Progenitor cell of endocrine pancreas (in vitro differentiated cells): ENCODE data around the gene HOXA6. TPM values are rescaled to one million over a fixed set of nuclear protein-coding genes. Genes with fewer than 3 reads are reported as not detected.

Experiments used
- DNase-seq: peaks from one replicate; pipeline ENCODE4 v3.0.0; 2021; ENCODE audit warnings: low spot score; ENCODE audit not compliant: unreplicated experiment
- H3K27ac Mint-ChIP-seq: 2 replicates; pipeline ENCODE4 v1.8.0; 2021; ENCODE audit warnings: mild to moderate bottlenecking, moderate library complexity, mixed read lengths
- H3K27me3 Mint-ChIP-seq: 2 replicates; pipeline ENCODE4 v1.8.0; 2021; ENCODE audit warnings: mixed read lengths
- H3K36me3 Mint-ChIP-seq: 2 replicates; pipeline ENCODE4 v1.8.0; 2022; ENCODE audit warnings: mixed read lengths; ENCODE audit not compliant: insufficient read depth
- H3K4me1 Mint-ChIP-seq: 2 replicates; pipeline ENCODE4 v1.8.0; 2021; ENCODE audit warnings: low read depth, mixed read lengths
- H3K4me3 Mint-ChIP-seq: 2 replicates; pipeline ENCODE4 v1.8.0; 2021; ENCODE audit warnings: low read depth, mild to moderate bottlenecking, moderate library complexity, mixed read lengths
- H3K9me3 Mint-ChIP-seq: 2 replicates; pipeline ENCODE4 v1.8.0; 2021; ENCODE audit warnings: low read depth, mixed read lengths
- total RNA-seq: library from RNA; stranded (reverse); gene quantifications from 2 replicates; pipeline ENCODE4 v1.2.1, GENCODE V29; 2021
- TF ChIP-seq, protein P1 (sequence below): fragments of 200-600 bp; sonication (generic); IDR thresholded peaks from one replicate; pipeline ENCODE4 v1.5.0; 2021; ENCODE audit warnings: antibody characterized with exemption, mild to moderate bottlenecking; ENCODE audit not compliant: unreplicated experiment

The HOXA6 gene
- total RNA-seq, 1 donor from 2014 or later = 0.38 TPM

DNA sequence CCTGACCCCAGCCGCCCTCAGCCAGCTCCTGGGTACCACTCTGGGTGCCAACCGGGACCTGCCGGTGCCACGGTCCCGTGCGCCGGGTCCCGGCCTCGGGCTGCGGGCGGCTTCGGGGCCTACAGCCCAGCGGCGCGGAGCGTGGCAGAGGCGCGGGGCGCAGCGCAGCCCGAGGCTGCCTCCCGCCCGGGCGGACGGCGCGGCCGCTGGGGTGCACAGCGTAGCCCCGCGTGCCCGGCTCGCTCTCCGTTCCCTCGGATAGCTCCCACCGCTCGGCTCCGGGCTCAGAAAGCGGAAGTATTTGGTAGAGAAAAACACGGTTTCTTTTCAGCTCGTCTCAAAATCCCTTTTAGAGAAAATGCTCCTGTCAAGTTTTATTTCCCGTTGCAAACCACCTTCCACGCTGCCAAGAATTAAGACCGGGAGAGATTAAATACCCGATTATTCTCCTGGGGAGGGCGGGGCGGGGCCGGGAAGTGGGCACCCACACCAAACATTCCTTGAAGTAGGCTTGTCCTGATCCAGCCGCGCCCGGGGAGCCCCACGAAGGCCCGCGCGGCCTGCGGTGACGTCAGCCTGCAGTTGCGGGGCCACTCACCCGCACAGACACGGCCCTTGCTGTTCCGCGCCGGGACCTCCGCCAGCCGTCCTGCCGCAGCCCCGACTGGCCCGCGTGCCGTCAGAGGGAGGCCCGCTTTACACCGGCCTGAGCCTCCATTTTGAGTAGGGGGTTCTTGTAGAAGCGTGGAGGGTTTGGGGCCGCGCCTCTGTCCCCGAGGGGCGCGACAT is 45.2 kb upstream of the HOXA6 start:
- Mint-ChIP-seq H3K9me3 (no peaks in the 10 kb centered on the region), H3K36me3 (no peaks in the 10 kb centered on the region), H3K4me3 (no peak overlapping the region), H3K27me3 (peaks cover 96% of the 10 kb centered on the region), H3K27ac (no peak overlapping the region), H3K4me1 (peaks cover 5% of the 10 kb centered on the region)
- no peak for DNase-seq
- TF ChIP-seq, protein P1, sequence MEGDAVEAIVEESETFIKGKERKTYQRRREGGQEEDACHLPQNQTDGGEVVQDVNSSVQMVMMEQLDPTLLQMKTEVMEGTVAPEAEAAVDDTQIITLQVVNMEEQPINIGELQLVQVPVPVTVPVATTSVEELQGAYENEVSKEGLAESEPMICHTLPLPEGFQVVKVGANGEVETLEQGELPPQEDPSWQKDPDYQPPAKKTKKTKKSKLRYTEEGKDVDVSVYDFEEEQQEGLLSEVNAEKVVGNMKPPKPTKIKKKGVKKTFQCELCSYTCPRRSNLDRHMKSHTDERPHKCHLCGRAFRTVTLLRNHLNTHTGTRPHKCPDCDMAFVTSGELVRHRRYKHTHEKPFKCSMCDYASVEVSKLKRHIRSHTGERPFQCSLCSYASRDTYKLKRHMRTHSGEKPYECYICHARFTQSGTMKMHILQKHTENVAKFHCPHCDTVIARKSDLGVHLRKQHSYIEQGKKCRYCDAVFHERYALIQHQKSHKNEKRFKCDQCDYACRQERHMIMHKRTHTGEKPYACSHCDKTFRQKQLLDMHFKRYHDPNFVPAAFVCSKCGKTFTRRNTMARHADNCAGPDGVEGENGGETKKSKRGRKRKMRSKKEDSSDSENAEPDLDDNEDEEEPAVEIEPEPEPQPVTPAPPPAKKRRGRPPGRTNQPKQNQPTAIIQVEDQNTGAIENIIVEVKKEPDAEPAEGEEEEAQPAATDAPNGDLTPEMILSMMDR = no peak

DNA sequence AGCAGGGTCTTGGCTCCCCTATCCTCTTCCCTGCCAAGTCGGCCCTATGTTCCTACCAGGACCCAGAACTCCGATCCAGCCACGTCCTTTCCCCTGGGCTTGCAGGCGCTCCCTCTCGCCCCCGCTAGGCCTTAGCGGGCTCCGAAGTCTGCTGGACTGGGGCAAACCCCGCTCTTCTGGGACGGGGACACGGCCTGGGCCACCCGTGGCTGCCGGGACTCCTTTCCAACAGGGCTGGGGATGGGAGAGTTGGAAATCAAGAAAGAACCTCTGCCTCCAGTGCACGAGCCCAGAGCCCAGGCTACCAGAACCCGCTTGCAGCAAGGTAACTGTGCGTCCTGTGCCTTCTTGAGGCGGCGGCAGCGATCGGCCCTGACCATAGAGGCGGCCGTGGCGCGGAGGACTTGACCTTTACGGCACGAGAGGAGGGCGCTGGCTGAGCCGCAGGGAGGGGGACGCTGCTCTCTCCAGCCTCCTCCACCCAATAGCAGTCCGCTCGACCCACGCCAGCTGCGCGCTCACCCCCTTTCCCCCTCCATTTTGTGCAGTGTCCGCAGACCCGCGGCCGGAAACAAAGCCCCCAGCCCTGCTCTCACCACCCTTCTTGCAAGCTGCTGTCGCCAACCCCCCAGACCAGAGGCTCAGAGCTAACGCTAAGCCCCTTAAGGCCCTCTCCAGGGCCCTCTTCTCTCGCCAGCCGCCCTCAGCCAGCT is 44.4 kb upstream of the HOXA6 start:
- TF ChIP-seq, protein P1 = no peak
- Mint-ChIP-seq H3K4me3 (no peak overlapping the region), H3K9me3 (no peaks in the 10 kb centered on the region), H3K4me1 (peaks cover 5% of the 10 kb centered on the region), H3K36me3 (no peaks in the 10 kb centered on the region), H3K27ac (no peak overlapping the region), H3K27me3 (peaks cover 96% of the 10 kb centered on the region)
- no peak for DNase-seq

DNA sequence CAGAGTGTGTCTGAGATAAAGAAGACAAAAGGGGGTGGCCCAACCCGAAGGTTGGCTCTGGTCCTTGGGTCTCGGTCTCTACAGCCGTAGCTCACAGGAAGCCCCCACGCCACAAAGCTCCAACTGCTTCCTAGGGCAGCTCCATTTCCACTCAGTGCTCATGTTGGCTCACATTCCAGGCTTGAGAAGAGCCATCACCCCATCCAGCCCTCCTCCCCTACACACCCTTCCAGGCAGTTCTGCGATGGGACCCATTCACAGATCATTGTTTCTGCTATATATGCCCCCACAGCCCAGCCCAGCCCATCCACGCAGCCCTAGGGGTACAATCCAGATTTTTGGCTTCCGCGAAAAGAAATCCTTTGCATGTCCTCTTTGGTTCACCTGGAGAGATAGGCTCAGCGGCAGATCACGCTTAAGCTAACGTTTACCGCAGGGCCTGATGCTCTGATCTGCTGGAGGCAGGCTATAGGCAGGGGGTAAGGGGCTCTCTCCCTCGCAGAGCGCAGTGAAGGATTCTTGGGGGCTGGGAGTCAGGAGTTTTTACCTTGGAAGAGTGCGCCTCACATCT is 43.7 kb upstream of the HOXA6 start:
- H3K36me3 Mint-ChIP-seq = no peaks in the 10 kb centered on the region
- peaks cover 5% of the 10 kb centered on the region for H3K4me1 Mint-ChIP-seq
- DNase-seq = no peak
- H3K27ac Mint-ChIP-seq = no peak overlapping the region
- no peaks in the 10 kb centered on the region for H3K9me3 Mint-ChIP-seq
- TF ChIP-seq, protein P1 = no peak
- peaks cover 96% of the 10 kb centered on the region for H3K27me3 Mint-ChIP-seq
- no peak overlapping the region for H3K4me3 Mint-ChIP-seq

DNA sequence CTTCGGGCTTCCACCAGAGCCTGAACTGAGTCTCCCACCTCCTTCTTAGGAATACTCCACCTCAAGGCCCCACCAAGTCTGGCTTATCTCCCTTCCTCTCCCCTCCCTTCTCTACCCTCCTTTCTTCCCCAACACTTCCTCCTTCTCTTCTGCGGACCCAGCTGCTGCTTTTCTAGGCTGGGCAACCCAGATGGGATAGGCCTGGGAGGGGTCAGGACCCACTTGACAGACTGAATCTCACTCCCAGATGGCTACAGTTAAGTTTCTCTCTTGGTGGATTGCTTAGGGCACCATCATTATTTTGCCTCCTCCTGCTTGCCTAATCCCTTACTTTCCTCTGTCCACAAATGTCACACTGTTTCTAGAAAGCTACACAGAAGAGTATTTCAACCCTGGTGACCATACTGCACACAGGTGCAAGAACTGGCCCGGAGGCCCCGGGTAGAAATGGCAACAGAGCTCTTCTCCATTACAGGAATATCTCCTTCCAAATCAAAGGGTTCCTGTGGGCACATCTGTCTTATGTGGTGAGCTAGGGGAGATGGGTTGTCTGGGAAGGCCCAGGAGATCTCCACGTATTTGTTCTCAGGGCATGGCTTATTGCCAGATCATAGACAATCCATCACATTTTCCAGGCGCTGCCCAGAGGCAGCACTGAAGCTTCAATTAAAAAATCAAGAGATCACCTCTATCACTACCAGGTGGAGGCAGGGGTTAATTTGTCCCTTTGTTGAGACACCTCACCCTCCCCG is 42.6 kb upstream of the HOXA6 start:
- no peak for DNase-seq
- Mint-ChIP-seq H3K27ac (no peak overlapping the region), H3K4me3 (no peak overlapping the region), H3K36me3 (no peaks in the 10 kb centered on the region), H3K9me3 (no peaks in the 10 kb centered on the region), H3K27me3 (peaks cover 97% of the 10 kb centered on the region), H3K4me1 (peaks cover 6% of the 10 kb centered on the region)
- TF ChIP-seq, protein P1 = no peak
